GM18505 (cell line): ENCODE results near the gene KCTD3.

Experiments used
- ATAC-seq: cut with Tn5 transposase; IDR thresholded peaks from one replicate; pipeline ENCODE4 v1.9.1; 2021; ENCODE audit not compliant: unreplicated experiment
- POLR2A ChIP-seq: IDR thresholded peaks from 4 replicates; pipeline ENCODE4 v1.6.1; 2011; ENCODE audit warnings: borderline replicate concordance; ENCODE audit not compliant: insufficient read depth, insufficient read length; ENCODE audit errors: extremely low read depth

The KCTD3 gene

DNA sequence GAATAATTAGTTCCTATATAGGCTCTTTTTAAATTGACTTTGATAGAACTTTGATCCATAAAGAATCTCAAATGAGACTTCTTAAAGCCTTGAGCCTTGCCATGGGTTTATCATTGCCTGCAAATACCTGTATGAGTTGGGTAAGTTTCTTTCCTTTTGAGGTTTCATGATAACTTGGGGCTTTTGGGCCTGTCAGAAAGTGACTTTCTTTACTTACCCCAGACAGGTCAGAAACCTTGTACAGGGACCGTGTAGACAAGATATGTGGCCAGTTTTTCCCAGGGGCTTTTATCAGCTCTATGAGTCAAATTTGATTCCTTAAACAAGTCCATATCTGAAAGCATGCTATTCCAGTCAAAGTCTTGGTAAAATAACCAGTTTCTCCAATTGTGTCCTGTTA lies 17.3 kb downstream of the KCTD3 start:
- TF ChIP-seq POLR2A, result no peak
- ATAC-seq, result no peak

DNA sequence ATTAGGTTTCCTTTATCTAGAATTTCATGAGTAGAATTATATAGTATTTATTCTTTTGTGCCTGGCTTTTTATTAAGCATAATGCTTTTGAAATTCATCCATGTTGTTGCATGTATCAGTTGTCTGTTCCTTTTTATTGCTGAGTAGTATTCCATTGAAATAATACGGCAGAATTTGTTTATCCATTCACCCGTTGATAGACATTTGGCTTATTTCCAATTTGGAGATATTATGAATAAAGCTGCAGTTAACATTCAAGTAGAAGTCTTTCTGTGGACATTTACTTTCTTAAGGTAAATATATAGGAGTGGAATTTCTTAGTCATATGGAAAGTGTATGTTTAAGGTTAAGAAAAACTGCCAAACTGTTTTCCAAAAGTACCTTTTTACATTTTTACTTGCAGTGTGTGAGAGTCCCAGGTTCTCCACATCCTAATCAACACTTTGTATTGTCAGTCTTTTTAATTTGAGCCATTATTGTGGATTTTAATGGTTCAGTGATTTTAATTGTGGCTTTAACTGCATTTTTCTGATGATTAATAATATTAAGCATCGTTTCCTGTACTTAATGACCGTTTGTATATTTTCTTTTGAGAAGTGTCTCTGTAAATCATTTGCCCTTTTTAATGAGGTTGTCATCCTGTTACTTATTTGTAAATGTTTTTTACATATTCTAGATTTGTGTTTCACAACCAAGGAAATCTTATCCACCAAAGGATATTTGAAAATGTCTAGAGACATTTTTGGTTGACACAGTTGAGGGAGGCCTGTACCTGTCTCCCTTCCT lies 22.7 kb downstream of the KCTD3 start:
- no peak for ATAC-seq
- no peak for TF ChIP-seq POLR2A

DNA sequence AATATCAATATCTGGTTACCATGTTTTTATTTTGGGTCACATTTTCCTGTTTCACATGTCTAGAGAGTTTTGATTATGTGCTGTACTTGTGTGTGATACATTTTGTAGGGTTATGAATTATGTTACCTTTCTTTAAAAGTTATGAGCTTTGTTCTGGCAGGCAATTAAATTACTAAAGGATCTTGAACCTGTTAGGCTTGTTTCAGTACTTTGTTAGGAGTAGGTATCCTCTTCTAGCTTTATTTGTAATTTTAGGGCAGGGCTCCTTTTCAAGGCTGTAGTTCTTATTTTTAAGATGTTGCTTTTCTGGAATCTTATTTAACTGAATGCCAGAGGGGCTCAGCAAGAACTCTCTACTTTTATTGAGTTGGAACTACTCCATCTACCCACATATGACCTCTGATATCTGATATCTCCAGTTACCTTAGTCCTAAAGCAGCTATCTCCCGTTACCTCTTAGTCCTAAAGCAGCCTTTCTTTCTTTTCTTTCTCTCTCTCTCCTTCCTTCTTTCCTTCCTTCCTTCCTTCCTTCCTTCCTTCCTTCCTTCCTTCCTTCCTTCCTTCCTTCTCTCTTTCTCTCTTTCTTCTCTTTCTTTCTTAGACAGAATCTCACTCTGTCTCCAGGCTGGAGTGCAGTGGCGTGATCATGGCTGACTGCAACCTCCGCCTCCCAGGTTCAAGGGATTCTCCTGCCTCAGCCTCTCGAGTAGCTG lies 23.8 kb downstream of the KCTD3 start:
- no peak for ATAC-seq
- TF ChIP-seq POLR2A, result no peak

DNA sequence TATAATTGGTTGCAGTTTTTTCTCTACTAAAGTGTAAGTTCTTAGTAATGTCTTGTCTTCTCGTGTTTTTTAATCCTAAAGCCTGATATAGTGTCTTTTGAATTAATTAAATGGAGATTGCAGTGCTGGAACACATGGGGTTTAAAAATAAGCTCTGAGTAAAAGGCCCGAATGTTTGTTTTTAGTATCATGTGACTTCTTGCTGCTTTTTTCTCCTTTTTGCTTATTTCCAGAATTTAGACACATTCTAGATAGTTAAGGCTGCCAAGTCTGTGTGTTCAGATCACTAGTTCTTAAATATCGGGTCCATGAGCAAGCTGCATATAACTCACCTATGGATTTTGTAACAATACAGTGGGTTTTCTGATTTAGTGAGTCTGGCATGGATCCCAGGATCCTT lies 27.5 kb downstream of the KCTD3 start:
- TF ChIP-seq POLR2A, result no peak
- no peak for ATAC-seq

DNA sequence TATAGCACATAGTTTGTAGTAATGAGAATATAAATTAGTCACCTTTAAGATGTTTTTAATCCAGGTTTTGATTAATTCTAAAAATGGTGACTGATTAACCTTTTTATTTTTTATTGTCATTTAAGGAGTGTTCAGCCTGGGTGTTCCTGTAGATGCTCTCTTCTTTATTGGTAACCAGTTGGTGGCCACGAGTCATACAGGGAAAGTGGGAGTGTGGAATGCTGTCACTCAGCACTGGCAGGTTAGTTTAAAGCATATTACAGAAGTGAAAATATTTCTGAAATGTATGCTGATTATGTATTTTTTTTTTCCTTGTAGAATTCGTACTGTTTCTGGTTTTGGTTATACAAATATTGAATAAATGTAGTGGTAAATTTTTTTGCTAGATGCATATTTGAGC lies 28.1 kb downstream of the KCTD3 start:
- no peak for ATAC-seq
- TF ChIP-seq POLR2A, result no peak

DNA sequence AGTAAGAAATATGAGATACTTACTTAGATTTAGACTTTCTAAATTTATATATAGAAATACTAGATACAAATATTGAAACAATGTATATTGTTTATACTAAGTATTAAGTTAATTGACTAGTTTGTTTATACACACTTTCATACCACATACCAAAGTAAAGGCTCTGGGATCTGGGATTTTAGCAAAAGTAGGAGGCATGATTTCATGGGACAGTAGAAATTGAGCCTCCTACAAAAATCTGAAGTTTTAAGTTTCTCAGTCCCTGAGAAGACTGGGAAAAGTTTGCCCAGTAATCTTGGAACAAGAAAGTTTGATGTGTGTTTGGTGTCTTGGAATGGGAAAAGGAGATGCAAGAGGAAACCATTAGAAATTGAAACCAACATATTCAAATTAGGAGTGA lies 30.9 kb downstream of the KCTD3 start:
- TF ChIP-seq POLR2A, result no peak
- no peak for ATAC-seq

DNA sequence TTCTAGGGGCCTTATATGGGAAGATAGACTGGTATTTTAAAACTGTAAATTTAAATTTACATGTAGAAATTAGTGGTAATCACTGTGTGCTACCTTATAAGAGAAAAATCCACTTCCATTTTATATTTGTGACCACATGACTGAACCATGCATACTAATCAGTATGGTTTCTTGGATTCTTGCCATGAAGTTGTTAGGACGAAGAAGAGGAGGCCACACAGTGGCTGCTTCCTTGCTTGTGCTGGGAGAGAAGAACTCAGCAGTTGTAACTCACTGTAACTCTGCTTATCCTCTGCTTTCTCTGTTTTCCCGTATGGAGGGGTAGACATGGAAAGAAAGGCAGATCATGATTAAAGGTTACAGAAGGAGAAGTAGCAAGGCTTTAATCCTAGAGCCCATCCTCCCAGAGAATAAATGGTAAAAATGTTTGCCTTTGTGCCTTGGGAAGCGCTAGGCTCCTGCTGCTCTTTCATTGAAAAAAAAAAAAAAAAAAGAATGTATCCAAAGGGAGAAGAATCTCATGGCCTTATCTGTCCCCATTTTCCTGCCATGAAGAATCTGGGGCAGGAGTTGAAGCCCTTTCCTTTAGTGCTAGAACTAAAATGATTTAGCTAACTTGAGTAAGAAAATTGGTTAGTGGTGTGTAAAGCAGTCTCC lies 32.4 kb downstream of the KCTD3 start:
- TF ChIP-seq POLR2A, result no peak
- no peak for ATAC-seq

DNA sequence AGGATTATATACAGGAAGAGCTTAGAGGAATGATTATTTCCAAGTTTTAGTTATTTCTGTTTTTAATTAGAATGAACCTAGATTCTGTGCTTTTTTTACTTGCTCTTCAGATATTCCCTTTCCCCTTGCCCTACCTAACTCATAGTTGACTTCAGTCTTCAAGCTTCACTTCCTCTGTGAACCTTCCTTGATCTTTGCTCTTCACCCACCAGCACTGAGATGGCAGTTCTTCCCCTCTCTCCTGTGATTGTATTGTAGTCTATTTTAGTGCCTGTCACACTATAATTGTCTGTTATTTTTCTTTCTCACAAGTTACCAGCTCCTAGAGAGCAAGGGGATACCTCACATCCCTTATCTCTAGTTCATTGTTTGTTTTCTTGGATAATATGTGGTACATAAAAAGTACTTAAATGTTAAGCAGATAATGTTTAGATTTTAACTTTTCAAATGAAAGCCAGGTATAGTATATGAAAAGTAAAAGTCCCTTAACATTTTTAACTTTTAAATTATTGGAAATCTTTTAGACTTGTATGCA lies 33.2 kb downstream of the KCTD3 start:
- TF ChIP-seq POLR2A, result no peak
- ATAC-seq, result no peak

DNA sequence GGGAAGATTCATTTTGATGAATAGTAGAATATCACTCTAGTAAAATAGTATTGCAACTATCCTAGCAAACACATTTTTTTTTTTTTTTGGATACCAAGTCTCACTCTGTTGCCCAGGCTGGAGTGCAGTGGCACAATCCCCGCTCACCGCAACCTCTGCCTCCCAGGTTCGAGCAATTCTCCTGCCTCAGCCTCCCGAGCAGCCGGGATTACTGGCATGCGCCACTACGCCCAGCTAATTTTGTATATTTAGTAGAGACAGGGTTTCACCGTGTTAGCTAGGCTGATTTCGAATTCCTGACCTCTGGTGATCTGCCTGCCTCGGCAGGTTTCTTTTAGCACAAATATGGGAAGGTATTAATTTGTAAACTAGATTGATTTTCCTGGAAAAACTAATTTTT lies 33.8 kb downstream of the KCTD3 start:
- no peak for TF ChIP-seq POLR2A
- no peak for ATAC-seq

DNA sequence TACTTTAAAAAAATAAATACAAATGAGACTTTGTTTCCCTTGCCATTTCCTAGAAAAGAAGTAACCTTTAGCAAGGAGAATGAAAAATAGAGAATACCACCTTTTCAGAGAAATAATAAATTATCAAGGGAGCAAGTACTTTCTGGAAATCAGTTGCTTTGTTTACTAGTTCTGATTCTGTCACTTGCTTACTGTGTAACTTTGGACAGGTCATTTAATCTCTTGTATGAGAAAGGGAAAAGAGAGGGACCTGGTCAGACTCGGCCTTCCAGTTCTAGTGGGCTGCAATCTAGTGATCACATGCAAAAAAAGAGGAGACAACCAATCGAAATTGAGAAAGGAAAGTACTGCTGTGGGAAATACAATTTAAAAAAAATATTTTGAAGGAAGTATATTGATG lies 34.2 kb downstream of the KCTD3 start:
- ATAC-seq, result no peak

DNA sequence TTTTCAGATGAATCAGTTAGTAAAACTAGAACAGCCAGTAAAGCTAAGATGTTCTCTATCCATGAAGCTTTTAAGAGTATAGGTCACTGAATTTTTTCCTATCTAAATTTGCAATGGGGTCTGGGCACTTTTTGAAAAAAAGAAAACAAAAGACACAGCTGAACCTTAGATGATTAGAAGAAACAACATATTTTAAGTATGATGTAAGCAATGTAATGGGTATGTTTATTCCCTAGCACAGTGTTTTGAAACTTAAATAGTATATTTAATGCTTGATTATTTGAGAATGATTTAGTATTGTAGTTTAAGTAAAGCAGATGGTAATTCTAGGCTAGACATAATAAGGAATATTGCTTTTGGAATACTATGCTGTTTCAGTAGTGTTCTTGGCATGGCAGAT lies 36.2 kb downstream of the KCTD3 start:
- no peak for TF ChIP-seq POLR2A
- no peak for ATAC-seq

More for the DNA sequence above, 34.2 kb downstream of the KCTD3 start:
- no peak for TF ChIP-seq POLR2A

DNA sequence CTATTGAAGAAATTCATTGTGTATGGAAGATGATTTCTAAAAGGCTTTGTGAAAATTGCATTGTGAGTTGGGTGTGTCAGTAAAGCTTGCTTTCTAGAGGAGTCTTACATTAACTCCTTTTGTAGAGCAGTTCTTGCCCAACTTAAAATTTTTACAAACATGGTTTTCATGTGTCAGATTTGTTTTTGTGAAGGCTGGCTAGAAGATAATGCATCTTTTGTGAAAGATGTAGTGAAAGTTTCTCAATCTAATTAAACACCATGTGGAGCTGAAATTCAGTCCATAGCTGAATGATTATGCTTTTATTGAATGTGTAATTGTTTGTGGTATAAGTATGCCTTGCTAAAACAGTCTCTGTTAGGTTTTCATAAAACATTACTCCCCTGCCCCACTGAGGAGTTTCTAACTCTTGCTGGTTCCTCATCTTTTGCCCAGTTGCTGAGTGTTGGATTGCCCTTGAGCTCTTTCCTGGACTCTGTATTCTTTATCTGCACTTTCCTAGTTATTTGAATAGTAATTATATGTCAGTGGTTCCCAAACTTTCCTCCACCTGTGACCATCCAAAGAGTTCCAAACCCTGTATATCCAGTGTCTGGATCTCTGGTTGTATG lies 38.0 kb downstream of the KCTD3 start:
- no peak for TF ChIP-seq POLR2A
- ATAC-seq, result no peak

DNA sequence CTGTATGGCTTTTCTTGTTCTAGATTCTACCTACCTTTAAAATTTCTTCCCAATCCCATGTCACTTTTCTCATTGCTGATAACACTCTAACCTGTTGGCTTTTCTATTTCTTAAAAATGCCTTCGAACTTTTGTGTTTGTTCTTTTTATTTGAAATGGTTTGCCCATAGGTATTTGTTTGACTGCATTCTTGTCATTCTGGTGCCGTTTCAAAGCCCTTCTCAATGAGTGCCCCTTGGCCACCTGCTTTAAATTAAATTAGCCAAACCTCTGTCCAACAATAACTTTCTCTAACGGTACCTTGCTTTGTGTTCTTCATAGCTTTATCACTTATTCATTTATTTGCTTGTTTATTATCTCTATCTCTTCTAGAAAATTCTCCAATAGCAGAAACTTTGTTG lies 38.9 kb downstream of the KCTD3 start:
- no peak for ATAC-seq
- TF ChIP-seq POLR2A, result no peak
